COLO829 (cell line): Measurements from ENCODE around the gene CC2D1A.

Experiments used
- DNase-seq: peaks from one replicate; pipeline ENCODE4 v3.0.0; 2012; ENCODE audit warnings: low spot score

The CC2D1A gene

DNA sequence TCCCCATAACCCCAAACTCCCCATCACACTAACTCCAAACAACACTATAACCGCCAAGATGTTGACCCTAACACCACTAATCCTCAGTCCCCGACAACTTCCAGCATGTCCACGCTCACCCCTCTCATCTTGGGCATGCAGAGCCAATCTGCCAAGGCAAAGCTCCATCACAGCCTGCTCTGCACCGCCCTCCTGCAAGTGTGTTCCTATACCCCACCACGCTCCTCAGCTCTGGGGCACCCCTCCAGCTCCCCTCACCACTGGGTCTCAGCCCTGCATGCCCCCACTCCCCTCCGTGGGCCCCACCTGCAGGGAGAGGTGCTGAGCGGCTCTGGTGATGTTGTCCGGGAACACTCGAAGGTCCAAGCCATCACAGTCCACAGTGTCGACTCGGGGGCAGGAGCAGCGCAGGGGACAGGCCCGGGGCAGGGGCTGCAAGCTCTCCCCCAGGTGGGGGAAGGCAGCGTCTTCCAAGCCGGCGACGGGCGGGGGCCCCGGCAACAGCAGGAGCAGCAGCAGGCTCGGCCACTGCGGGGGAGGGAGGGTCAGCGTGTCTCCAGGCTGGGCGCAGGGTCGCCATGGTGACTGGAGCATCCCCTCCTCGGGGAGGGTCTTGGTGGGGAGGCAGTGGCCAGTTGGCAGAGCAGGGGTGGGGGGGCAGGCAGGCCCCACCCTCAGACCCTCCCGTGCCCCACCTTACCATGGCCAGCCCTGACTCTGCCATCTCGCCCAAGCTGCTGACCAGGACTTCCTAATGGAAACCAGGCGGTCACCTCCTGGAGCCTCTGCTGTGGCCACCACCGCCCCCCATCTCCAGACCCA lies 31.7 kb downstream of the CC2D1A start:
- no peak for DNase-seq

GRCh38 chr19:13938301-13939064 lies 32.5 kb downstream of the CC2D1A start, which contains the start of gene PODNL1:
Gene PODNL1, minus strand, starts transcription at chr19:13938417. Its CDS starts 236 bp downstream, at chr19:13938181.
- no peak for DNase-seq

DNA sequence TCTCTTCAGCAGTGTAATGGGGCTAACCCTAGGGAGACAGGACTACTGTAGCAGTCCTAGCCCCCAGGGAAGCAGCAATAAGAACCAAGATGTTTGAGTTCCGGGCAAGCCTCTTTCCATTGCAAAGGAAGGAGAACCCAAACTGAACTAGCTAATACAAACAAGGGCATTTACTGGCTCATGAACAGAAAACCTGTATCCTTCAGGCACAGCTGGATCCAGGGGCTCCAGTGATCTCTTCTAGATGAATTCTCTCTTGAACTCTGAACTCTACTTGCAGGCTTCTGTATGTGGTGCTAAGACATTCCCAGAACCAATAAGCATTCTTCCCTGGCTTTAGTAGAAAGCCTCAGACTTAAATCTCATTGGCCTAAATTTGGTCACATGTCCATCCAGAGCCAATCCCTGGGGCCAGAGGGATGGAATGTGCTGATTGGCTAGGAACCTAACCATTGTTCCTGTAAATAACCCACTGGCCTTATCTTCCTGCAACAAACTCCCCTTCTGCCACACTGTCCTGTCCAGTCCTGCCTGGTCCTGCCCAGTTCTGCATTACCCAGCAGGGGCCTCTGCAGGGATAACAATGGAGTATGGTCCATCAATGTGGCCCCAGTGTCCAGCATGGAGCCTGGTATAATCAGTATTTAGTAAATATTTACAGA lies 36.2 kb downstream of the CC2D1A start:
- DNase-seq: no peak

DNA sequence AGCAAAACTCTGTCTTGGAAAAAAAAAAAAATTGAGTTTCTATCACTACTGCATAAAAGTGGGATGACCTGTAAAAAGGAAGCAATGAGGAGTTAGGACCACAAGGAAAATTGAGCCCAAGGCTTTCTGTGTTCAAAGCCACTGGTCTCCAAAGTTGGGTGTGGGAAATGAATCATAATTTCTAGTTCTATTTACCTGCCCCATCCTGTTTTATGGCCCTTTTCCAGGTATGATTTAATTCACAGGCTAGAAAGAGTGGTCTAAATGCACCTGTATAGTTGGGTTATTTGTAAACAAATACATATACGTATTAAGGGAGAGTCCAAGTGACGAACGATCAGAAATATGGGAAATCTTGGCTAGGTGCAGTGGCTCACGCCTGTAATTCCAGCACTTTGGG lies 40.4 kb downstream of the CC2D1A start:
- DNase-seq: no peak

DNA sequence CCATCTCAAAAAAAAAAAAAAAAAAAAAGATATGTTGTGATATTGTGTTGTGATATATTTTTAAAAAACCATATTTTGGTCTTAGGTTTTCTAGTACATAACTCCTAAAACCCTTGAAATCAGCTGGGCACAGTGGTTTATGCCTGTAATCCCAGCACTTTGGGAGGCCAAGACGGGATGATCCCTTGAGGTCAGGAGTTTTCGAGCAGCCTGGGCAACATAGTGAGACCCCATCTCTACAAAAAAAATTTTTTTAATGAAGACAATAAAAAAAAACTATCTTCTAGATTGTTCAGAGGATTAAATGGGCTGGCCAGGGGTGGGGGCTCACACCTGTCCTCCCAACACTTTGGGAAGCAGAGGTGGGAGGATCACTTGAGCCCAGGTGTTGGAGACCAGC lies 45.0 kb downstream of the CC2D1A start:
- DNase-seq: no peak

GRCh38 chr19:13951799-13952153 lies 45.8 kb downstream of the CC2D1A start:
- no peak for DNase-seq

- DNase-seq: peak; percentile 99
Observed at GRCh38 chr19:13952154-13952930, 46.3 kb downstream of the CC2D1A start, which contains the start of gene DCAF15. Gene DCAF15, plus strand, starts transcription at chr19:13952509. Its CDS starts 4 bp downstream, at chr19:13952513.

GRCh38 chr19:13952931-13953531 lies 47.0 kb downstream of the CC2D1A start:
- peak; percentile 29 for DNase-seq

GRCh38 chr19:13954185-13954584 lies 48.2 kb downstream of the CC2D1A start:
- DNase-seq: no peak

DNA sequence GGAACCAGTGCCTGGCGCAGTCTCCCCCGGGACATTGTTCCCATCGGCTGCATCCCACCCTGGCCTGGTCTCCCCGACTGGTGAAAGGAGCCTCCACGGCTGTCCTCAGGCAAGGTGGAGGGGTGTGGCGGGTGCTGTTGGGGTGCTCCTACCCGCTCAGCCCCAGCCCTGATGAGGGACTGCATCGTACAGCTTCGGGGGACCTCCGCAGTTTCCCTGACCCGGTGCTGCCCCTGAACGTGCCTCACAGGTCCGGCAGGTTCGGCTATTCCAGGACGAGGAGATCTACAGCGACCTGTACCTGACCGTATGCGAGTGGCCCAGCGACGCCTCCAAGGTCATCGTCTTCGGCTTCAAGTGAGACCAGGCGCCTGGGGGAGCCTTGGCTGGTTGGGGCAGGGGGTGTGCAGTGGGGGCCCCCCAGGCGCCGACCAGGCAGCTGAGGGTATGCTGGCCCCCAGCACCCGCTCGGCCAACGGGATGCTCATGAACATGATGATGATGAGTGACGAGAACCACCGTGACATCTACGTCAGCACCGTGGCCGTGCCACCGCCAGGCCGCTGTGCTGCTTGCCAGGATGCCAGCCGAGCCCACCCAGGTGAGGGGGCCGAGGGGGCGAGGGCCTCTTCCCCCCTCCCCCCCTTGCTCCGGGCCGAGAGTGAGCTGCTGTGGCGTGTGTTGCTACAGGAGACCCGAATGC lies 49.8 kb downstream of the CC2D1A start:
- no peak for DNase-seq

DNA sequence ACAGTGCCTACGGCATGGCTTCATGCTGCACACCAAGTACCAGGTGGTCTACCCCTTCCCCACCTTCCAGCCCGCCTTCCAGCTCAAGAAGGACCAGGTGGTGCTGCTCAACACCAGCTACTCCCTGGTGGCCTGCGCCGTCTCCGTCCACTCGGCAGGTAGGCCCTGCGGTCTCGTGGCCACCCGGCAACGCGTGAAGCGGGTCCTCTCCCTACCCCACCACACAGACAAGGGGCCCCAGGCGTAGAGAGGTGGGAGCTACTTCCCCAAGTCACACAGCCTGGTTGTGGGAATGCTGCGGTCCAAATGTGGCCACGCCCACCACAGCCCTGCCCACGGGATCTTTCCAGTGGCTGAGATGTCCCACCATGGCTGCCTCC lies 50.4 kb downstream of the CC2D1A start:
- no peak for DNase-seq

GRCh38 chr19:13957051-13957450 lies 51.0 kb downstream of the CC2D1A start:
- DNase-seq: no peak

GRCh38 chr19:13958043-13958442 lies 52.0 kb downstream of the CC2D1A start:
- no peak for DNase-seq

GRCh38 chr19:13959141-13959961 lies 53.4 kb downstream of the CC2D1A start:
- no peak for DNase-seq

- no peak for DNase-seq
Observed at GRCh38 chr19:13959962-13960862, 54.2 kb downstream of the CC2D1A start.

GRCh38 chr19:13960863-13961784 lies 55.1 kb downstream of the CC2D1A start:
- no peak for DNase-seq

GRCh38 chr19:13961826-13962698 lies 56.1 kb downstream of the CC2D1A start:
- no peak for DNase-seq
